KMS-11 (cell line): ENCODE results near the gene MAP2K2.

Experiments used
- H2AFZ ChIP-seq: fragments of 200-600 bp; sonication (generic); 2 replicates; pipeline ENCODE4 v1.6.1; 2016; ENCODE audit warnings: antibody characterized with exemption, mixed run types, low read depth
- H3K27ac ChIP-seq: fragments of 200-600 bp; sonication (generic); 2 replicates; pipeline ENCODE4 v1.6.1; 2016; ENCODE audit warnings: mild to moderate bottlenecking, mixed run types
- H3K27me3 ChIP-seq: fragments of 200-600 bp; sonication (generic); 2 replicates; pipeline ENCODE4 v1.6.1; 2017; ENCODE audit warnings: mild to moderate bottlenecking, low read depth, mixed run types, moderate library complexity; ENCODE audit not compliant: insufficient read depth
- H3K36me3 ChIP-seq: fragments of 200-600 bp; sonication (generic); 2 replicates; pipeline ENCODE4 v1.6.1; 2017; ENCODE audit warnings: mild to moderate bottlenecking, mixed run types; ENCODE audit not compliant: insufficient read depth
- H3K4me1 ChIP-seq: fragments of 200-600 bp; sonication (generic); 2 replicates; pipeline ENCODE4 v1.6.1; 2016; ENCODE audit warnings: mild to moderate bottlenecking, low read depth, mixed run types; ENCODE audit not compliant: poor library complexity, severe bottlenecking
- H3K4me2 ChIP-seq: fragments of 200-600 bp; sonication (generic); 2 replicates; pipeline ENCODE4 v1.7.0; 2016; ENCODE audit warnings: mild to moderate bottlenecking, mixed run types
- H3K4me3 ChIP-seq: fragments of 200-600 bp; sonication (generic); IDR thresholded peaks from 2 replicates; pipeline ENCODE4 v1.6.1; 2017; ENCODE audit warnings: low read depth, low read length, mixed read lengths; ENCODE audit not compliant: insufficient read depth
- H3K79me2 ChIP-seq: fragments of 200-600 bp; sonication (generic); 2 replicates; pipeline ENCODE4 v1.6.1; 2016; ENCODE audit warnings: low read depth, mixed run types; ENCODE audit not compliant: insufficient read depth
- H3K9ac ChIP-seq: fragments of 200-600 bp; sonication (generic); 2 replicates; pipeline ENCODE4 v1.6.1; 2016; ENCODE audit warnings: mild to moderate bottlenecking, mixed run types
- H4K20me1 ChIP-seq: fragments of 200-600 bp; sonication (generic); 2 replicates; pipeline ENCODE4 v1.6.1; 2016; ENCODE audit warnings: mild to moderate bottlenecking, mixed run types; ENCODE audit not compliant: insufficient read depth
- CTCF ChIP-seq: fragments of 200-600 bp; sonication (generic); conservative IDR thresholded peaks from 2 replicates; pipeline ENCODE4 v1.6.1; 2017; ENCODE audit warnings: low read depth, mild to moderate bottlenecking, antibody characterized with exemption, low read length, moderate library complexity, mixed read lengths

Gene MAP2K2

GRCh38 chr19:4055209-4055552 is 68.7 kb downstream of the MAP2K2 start:
- no peak overlapping the region for H3K9ac ChIP-seq
- no peaks in the 10 kb centered on the region for H3K27me3 ChIP-seq
- peaks cover 3% of the 10 kb centered on the region; the same call in 1 of the 2 replicates for H4K20me1 ChIP-seq
- H3K79me2 ChIP-seq = peaks cover 81% of the 10 kb centered on the region
- H3K36me3 ChIP-seq = no peaks in the 10 kb centered on the region
- H3K4me1 ChIP-seq = no peaks in the 10 kb centered on the region
- H2AFZ ChIP-seq = no peak overlapping the region
- TF ChIP-seq CTCF = no peak
- H3K4me3 ChIP-seq = no peak overlapping the region
- no peak overlapping the region for H3K4me2 ChIP-seq
- H3K27ac ChIP-seq = no peak overlapping the region

- no peak overlapping the region for H3K4me2 ChIP-seq
These were observed 69.3 kb downstream of the MAP2K2 start for GRCh38 chr19:4054441-4055208.

GRCh38 chr19:4053423-4054324 is 70.2 kb downstream of the MAP2K2 start:
- Histone ChIP-seq H3K4me1 (no peaks in the 10 kb centered on the region), H3K4me2 (no peak overlapping the region), H2AFZ (no peak overlapping the region), H3K36me3 (no peaks in the 10 kb centered on the region), H3K27me3 (no peaks in the 10 kb centered on the region), H3K27ac (no peak overlapping the region), H3K4me3 (no peak overlapping the region), H4K20me1 (no peaks in the 10 kb centered on the region; the same call in 1 of the 2 replicates), H3K9ac (no peak overlapping the region), H3K79me2 (peaks cover 77% of the 10 kb centered on the region)
- TF ChIP-seq CTCF = no peak

More at GRCh38 chr19:4054441-4055208, 69.3 kb downstream of the MAP2K2 start:
- Histone ChIP-seq H3K79me2 (peaks cover 81% of the 10 kb centered on the region), H3K4me3 (no peak overlapping the region), H3K4me1 (no peaks in the 10 kb centered on the region), H3K9ac (no peak overlapping the region), H4K20me1 (no peaks in the 10 kb centered on the region; the same call in 1 of the 2 replicates), H3K27me3 (no peaks in the 10 kb centered on the region), H3K36me3 (no peaks in the 10 kb centered on the region), H3K27ac (no peak overlapping the region), H2AFZ (no peak overlapping the region)
- TF ChIP-seq CTCF = no peak

GRCh38 chr19:4052993-4053422 is 70.9 kb downstream of the MAP2K2 start:
- H3K36me3 ChIP-seq = no peaks in the 10 kb centered on the region
- peaks cover 79% of the 10 kb centered on the region for H3K79me2 ChIP-seq
- H3K4me2 ChIP-seq = no peak overlapping the region
- no peak for TF ChIP-seq CTCF
- H3K27ac ChIP-seq = no peak overlapping the region
- H3K4me3 ChIP-seq = no peak overlapping the region
- H3K4me1 ChIP-seq = no peaks in the 10 kb centered on the region
- no peak overlapping the region for H2AFZ ChIP-seq
- no peaks in the 10 kb centered on the region; the same call in 1 of the 2 replicates for H4K20me1 ChIP-seq
- no peak overlapping the region for H3K9ac ChIP-seq
- no peaks in the 10 kb centered on the region for H3K27me3 ChIP-seq
